Measurements from ENCODE around the gene CD40LG. TPM values are rescaled to one million over a fixed set of nuclear protein-coding genes. Genes with fewer than 3 reads are reported as not detected.

The CD40LG gene
- total and polyA plus RNA-seq, 2 donors (not counting 1 experiment from before 2014, with no cell fraction given): 0.13 to 0.30 TPM

DNA sequence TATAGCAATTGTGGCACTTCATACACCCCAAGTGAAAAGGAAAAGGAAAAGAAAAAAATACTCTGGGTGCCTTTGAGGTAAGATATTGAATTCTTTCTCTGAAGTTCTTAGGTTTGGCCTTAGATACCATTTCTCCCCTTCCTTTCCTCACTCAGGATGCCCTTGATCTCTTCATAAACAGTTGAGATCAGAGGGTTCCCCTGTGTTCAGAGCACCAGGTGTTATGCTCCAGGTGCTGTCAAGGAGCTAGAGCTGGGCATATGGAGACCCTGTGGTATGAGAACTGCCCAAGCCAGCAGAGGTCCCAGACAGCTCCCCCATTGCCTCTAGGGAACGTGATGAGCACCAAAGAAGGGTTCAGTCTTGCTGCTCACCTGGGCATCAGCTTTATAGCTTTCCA lies 17.1 kb upstream of the CD40LG start:
- POLR2A ChIA-PET: no interaction called here
- no peaks in the 10 kb centered on the region for H4K20me1 ChIP-seq (ENCODE audit: control insufficient read depth, insufficient read depth, low read length, poor library complexity, severe bottlenecking)
- Mint-ChIP-seq H3K9me3 (ENCODE audit: insufficient read depth) (no peaks in the 10 kb centered on the region), H3K27me3 (no peaks in the 10 kb centered on the region), H3K27ac (no peak overlapping the region), H3K4me3 (no peak overlapping the region), H3K4me1 (peaks cover 10% of the 10 kb centered on the region)
- WGBS (ENCODE audit: insufficient coverage): no CpG with 5 or more reads among the region's 1 CpG
- no peak for ATAC-seq (ENCODE audit: low read depth)
- no peak for DNase-seq
- no peak overlapping the region for H3K9ac ChIP-seq (ENCODE audit: low read length)
- no peak overlapping the region for H3K27ac ChIP-seq (ENCODE audit: low read length in 2 of 2)
- no peak overlapping the region for H2AFZ ChIP-seq (ENCODE audit: insufficient read depth, low read depth, low read length, poor library complexity, severe bottlenecking)
- H3K4me3 ChIP-seq (ENCODE audit: control extremely low read depth in 1 of 5, extremely low read depth in 1 of 5, insufficient read depth in 1 of 5, low read depth in 2 of 5, low read length in 4 of 5): no peak overlapping the region
- no peak overlapping the region for H3K4me2 ChIP-seq (replicated peaks; ENCODE audit: low read depth, low read length, poor library complexity, severe bottlenecking)
- intact Hi-C loops (cut with micrococcal nuclease): no loop called here
- no peaks in the 10 kb centered on the region for H3K36me3 ChIP-seq (replicated peaks in 1 of 2; ENCODE audit: control extremely low read depth in 1 of 2, control insufficient read depth in 1 of 2, extremely low read depth in 1 of 2, insufficient read depth in 2 of 2, low read length in 1 of 2)
- no peaks in the 10 kb centered on the region for H3K9me3 ChIP-seq (ENCODE audit: control extremely low read depth in 1 of 3, control insufficient read depth in 2 of 3, insufficient read depth in 1 of 3, low read length in 2 of 3)
- peaks cover 0 to 8% of the 10 kb centered on the region in 2 donors for H3K4me1 ChIP-seq (ENCODE audit: control insufficient read depth in 2 of 2, insufficient read depth in 2 of 2, low read length in 2 of 2)
- no peaks in the 10 kb centered on the region for H3K79me2 ChIP-seq (ENCODE audit: control insufficient read depth, insufficient read depth, low read length)
- H3K27me3 ChIP-seq (replicated peaks in 1 of 4; ENCODE audit: control extremely low read depth in 1 of 4, control insufficient read depth in 3 of 4, insufficient read depth in 4 of 4, low read length in 3 of 4): no peaks in the 10 kb centered on the region
- no peak for TF ChIP-seq EZH2 (IDR thresholded peaks at IDR 0.05; ENCODE audit: borderline replicate concordance, insufficient read depth, low read depth, low read length, poor library complexity, severe bottlenecking)
- TF ChIP-seq, protein P1, sequence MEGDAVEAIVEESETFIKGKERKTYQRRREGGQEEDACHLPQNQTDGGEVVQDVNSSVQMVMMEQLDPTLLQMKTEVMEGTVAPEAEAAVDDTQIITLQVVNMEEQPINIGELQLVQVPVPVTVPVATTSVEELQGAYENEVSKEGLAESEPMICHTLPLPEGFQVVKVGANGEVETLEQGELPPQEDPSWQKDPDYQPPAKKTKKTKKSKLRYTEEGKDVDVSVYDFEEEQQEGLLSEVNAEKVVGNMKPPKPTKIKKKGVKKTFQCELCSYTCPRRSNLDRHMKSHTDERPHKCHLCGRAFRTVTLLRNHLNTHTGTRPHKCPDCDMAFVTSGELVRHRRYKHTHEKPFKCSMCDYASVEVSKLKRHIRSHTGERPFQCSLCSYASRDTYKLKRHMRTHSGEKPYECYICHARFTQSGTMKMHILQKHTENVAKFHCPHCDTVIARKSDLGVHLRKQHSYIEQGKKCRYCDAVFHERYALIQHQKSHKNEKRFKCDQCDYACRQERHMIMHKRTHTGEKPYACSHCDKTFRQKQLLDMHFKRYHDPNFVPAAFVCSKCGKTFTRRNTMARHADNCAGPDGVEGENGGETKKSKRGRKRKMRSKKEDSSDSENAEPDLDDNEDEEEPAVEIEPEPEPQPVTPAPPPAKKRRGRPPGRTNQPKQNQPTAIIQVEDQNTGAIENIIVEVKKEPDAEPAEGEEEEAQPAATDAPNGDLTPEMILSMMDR (IDR thresholded peaks at IDR 0.05): no peak
- CTCF ChIA-PET: no interaction called here

DNA sequence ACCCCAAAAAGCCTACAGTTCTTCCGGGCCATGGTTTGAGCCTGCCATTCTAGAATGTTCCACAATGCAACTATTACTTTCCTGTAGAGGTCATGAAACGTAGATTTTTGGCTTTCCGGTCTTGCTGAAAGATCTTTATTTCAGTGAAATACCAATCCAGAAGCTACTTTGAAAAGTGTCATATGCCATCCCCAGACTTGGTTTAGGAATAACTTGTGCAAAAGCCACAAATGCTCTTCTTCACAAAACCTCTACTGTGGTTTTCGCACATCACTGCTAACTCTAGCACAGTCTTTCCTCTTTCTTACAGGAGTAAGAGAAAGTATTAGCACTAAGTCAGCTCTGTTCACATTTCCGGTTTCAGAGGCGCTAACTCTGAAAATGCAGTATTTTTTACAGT lies 12.7 kb upstream of the CD40LG start:
- WGBS (ENCODE audit: insufficient coverage): 76% methylated on average over 3 of the region's 6 CpGs
- TF ChIP-seq, protein P1 (IDR thresholded peaks at IDR 0.05): no peak
- no peak for TF ChIP-seq EZH2 (IDR thresholded peaks at IDR 0.05; ENCODE audit: borderline replicate concordance, insufficient read depth, low read depth, low read length, poor library complexity, severe bottlenecking)
- peaks cover 12% of the 10 kb centered on the region for H3K4me1 Mint-ChIP-seq
- H3K79me2 ChIP-seq (ENCODE audit: control insufficient read depth, insufficient read depth, low read length): no peaks in the 10 kb centered on the region
- no peaks in the 10 kb centered on the region for H3K27me3 Mint-ChIP-seq
- no peaks in the 10 kb centered on the region for H3K9me3 Mint-ChIP-seq (ENCODE audit: insufficient read depth)
- H3K4me3 Mint-ChIP-seq: no peak overlapping the region
- DNase-seq (no peak), ATAC-seq (ENCODE audit: low read depth) (no peak)
- no peaks in the 10 kb centered on the region for H3K36me3 ChIP-seq (replicated peaks in 1 of 2; ENCODE audit: control extremely low read depth in 1 of 2, control insufficient read depth in 1 of 2, extremely low read depth in 1 of 2, insufficient read depth in 2 of 2, low read length in 1 of 2)
- no peaks in the 10 kb centered on the region for H3K27me3 ChIP-seq (replicated peaks in 1 of 4; ENCODE audit: control extremely low read depth in 1 of 4, control insufficient read depth in 3 of 4, insufficient read depth in 4 of 4, low read length in 3 of 4)
- no peak overlapping the region for H2AFZ ChIP-seq (ENCODE audit: insufficient read depth, low read depth, low read length, poor library complexity, severe bottlenecking)
- H3K27ac ChIP-seq (ENCODE audit: low read length in 2 of 2): no peak overlapping the region
- H4K20me1 ChIP-seq (ENCODE audit: control insufficient read depth, insufficient read depth, low read length, poor library complexity, severe bottlenecking): no peaks in the 10 kb centered on the region
- H3K9me3 ChIP-seq (ENCODE audit: control extremely low read depth in 1 of 3, control insufficient read depth in 2 of 3, insufficient read depth in 1 of 3, low read length in 2 of 3): no peaks in the 10 kb centered on the region
- H3K4me3 ChIP-seq (ENCODE audit: control extremely low read depth in 1 of 5, extremely low read depth in 1 of 5, insufficient read depth in 1 of 5, low read depth in 2 of 5, low read length in 4 of 5): no peak overlapping the region
- ChIA-PET POLR2A (no interaction called here), CTCF (no interaction called here)
- peaks cover 0 to 8% of the 10 kb centered on the region in 2 donors for H3K4me1 ChIP-seq (ENCODE audit: control insufficient read depth in 2 of 2, insufficient read depth in 2 of 2, low read length in 2 of 2)
- no peak overlapping the region for H3K4me2 ChIP-seq (replicated peaks; ENCODE audit: low read depth, low read length, poor library complexity, severe bottlenecking)
- H3K27ac Mint-ChIP-seq: no peak overlapping the region
- no peak overlapping the region for H3K9ac ChIP-seq (ENCODE audit: low read length)
- intact Hi-C loops (cut with micrococcal nuclease): no loop called here
